ENCODE results near the gene IL9. TPM values are rescaled to one million over a fixed set of nuclear protein-coding genes. Genes with fewer than 3 reads are reported as not detected.

The IL9 gene
- polyA plus RNA-seq (ENCODE audit: insufficient read length): not detected
- long read RNA-seq, donor 1: 0 reads
- long read RNA-seq, donor 2: 0 reads
- long read RNA-seq, donor 3: 0 reads
- long read RNA-seq, donor 4: 0 reads
- long read RNA-seq, donor 5: 0 reads
- long read RNA-seq, donor 6: 0 reads
- long read RNA-seq, donor 7: 0 reads
- long read RNA-seq, donor 8: 0 reads

GRCh38 chr5:135895474-135896006 lies at the start of gene IL9:
TSS of gene IL9 (minus strand) at chr5:135895841. CDS start at chr5:135895816, 25 bp downstream.
- DNase-seq: no peak

DNA sequence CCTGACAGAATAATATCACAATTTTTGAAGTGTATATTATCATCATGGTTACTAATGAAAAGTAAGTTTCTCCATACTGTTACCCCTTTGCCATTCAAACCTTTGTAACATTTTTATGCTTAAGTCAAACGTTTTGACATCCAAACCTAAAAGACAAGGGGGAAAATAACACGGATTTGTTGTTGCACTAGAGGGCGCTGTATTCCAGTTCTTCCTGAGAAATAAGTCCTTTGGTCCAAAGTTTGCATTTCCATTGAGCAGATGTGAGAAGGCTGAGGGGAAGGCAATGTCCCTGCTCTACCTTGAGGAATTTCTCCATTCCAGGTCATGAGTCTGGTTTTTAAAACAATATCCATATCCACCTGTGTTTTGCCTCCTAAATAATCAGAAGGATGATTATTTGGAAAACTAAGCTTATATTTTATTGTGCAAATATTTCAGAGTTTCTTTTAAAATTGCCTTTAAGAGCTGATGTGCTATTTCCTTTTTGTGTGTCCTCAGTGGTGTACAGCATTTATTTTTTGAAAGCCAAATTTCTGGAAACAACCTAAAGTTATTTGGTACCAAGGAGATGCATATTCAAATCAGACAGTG lies 49.4 kb upstream of the IL9 start:
- DNase-seq: peak; percentile 77

DNA sequence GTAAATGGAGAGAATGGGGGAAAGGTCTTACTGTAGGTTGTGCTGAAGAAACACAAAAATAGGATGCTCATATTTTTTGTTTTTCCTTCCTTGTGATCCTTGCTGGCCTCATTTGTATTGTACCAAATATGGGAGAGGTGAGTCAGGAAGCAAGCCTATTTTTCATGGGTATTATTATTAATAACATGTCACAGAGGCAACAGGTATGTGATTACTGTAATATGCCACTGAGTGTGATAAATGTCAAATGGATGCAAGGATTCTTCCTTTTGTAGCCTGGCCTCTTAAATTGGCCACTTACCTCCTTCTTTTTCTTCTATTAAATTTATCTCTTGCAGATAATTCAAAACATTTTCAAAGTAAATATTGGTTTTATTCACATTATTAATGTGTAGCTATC lies 48.9 kb upstream of the IL9 start:
- DNase-seq: no peak

DNA sequence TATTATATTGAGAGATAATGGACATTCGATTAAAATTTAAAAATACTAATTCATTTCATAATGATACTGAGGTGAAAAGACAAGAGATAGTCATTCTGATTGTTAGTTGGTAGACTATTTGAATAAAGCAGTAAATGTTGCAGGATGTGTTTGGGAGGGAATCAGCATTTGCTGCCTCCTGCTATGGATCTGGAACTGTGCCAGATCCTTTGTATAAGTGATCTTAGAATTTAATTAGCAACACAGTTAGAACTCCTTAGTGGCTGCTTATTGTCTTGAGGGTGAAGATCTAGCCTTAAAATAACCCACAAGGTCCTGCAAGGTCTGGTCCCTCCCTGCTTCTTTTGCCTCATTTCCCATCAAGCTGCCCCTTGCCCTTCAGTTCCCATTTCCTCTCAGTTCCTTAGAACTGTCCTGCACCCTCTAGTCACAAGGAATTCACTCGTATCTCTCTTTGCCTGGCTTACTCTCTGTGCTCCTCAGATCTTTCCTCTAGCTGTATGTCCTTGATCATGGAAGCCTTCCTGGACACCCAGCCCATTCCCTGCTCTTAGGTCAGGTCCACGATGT lies 46.6 kb upstream of the IL9 start:
- no peak for DNase-seq

- no peak for DNase-seq
Measured at GRCh38 chr5:135941711-135942110, 46.1 kb upstream of the IL9 start.

DNA sequence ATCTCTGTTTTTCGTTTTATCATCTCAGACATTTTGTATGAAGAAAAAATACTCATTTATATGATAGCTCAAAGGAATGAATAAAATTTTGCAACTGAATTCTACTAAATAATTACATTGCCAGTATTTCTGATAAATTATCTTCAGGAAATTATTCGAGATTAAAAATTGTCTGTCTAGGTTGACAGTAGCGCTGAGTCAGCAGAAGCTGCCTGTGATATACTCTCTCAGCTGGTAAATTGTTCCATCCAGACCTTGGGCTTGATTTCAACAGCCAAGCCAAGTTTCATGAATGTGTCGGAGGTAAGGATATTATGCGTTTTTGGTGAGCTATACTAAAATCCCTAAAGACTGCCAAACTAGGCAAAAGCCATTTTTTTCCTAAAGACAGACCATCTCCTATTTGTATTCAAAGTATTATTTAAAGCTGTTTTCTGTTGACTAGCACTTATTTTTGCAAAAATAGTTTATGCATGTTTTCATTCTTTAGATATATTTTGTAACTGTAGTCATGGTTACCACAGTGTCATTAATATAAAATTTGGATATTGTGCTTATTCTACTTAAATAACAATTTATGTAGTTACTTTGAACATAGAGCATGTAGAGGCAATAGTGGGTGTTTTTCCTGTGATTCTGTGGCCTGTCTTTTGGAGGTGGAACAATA lies 41.7 kb upstream of the IL9 start:
- DNase-seq: no peak

GRCh38 chr5:135934939-135935338 lies 39.3 kb upstream of the IL9 start:
- DNase-seq: peak; percentile 19

DNA sequence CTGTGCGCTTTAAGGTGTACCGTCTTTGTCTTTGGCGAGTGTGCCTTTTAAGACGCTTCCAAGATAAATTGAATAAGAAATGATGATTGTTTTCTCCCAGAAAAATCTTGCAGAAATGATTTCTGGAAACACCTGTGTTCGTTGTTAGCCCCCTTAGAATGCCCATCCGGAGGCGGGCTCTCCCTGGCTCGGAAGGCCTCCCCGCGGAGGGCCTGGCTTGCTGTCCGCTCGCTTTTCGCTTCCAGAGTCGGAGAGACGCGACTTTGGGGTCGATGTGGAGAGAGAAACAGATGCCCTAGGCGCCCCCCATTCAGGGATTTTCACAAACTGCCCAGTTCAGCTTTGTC lies 35.3 kb upstream of the IL9 start:
- DNase-seq: peak; percentile 13

DNA sequence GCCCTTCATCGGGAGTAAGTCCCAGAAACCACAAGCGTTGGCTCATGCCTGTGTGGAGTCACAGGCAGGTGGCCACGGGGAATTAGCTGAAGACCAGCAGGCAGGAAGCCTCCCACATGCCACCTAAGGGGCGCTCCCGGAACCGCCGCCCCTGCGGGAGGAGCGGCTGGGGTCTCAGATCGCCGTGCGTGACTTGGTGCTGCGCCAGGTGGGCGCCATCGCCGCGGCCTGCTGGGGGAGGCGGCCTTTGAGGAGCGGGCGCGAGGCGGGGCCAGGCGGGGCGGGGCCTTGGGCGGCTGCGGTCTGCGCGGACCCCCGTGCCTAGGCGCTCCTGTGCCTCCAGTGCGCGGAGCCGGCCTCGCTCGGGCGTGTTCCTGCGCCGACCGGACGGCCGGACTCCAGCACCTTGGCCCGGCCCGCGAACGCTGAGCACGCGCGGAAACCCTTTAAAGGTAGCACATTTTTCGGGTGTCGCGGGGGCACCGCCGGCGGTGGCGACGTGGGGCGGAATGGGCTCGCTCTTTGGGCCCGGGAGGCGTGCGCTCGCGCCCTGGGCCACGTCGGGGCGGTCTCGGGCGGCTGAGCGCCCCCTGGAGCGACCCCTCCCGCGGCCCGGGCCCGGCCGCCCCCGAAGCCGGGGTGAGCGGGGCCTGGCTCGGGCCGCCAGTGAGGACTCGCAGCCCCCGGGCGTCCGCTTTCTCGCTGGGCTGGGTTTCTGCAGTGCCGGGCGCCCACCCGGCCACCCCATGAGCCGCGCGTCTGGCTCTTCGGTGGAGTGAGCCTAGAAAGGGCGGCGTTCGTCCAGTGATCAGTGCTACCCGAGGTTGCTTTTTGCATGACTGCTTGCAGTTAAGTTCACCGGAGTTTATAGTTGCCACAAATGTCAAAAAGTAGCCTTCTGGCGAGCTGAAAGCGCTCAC lies 34.6 kb upstream of the IL9 start:
- peak; percentile 65 for DNase-seq

DNA sequence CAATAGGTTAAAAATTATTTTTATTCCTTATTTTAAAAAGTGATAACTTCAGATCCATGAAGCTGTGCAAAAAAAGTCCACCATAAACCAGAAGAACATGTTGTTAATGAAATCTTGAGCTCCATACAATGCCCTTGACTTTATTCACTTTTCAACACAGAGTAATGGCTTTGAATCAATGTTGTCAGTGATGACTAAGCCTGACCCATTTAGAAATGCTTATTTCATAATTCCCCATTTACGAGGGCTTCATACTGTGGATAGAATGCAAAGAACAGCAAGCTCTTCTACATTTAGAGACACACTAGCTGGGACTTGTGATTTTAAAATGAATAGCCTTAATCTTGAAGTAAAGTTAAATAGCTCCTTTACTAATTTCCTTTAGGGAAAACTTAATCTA lies 25.7 kb upstream of the IL9 start:
- DNase-seq: no peak

DNA sequence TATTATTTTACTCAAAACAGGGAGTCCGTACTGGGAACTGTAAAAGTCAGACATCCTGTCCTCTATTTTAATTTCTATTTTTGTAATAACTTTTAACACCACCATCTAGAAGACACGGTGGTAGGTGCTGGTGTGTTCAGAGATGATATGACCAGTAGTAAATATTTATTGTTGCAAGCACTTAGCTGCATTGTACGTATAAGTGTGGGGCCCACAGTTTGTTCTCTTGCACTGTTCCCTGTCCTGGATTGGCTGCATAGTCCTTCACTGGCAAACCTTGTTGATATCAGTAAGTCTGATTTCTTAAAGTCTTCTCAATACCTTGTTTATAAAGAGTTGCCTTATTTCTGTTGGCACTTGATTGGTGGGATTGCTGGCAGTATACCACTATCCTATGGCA lies 24.6 kb upstream of the IL9 start:
- no peak for DNase-seq

DNA sequence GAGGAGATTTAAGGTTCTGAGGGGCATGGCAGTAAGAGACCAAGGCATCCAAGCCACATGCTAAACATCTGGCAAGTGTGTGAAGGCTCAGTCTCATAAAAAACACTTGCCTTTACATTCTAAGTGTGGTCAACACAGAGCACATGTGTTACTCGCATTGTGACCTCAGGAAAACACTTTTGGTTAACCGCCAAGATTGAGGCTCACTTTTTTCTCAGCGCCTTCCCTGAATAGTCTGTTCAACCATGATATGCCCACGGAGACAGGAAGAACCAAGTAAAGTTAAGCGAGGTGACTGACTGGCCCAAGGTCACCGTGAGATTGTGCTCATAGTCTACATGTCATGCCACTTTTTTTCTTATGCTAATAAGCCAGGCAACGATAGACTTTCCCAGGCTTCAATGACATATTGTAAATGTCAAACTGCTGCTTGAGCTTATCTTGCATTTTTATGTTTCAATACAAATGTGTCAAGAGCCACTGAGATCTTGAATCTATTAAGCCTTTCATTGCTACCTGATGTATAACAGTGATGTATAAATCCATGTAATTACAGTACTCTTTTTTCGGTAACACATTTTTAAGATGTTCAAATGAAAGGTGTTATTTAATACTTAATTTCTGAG lies 21.1 kb upstream of the IL9 start:
- DNase-seq: no peak

DNA sequence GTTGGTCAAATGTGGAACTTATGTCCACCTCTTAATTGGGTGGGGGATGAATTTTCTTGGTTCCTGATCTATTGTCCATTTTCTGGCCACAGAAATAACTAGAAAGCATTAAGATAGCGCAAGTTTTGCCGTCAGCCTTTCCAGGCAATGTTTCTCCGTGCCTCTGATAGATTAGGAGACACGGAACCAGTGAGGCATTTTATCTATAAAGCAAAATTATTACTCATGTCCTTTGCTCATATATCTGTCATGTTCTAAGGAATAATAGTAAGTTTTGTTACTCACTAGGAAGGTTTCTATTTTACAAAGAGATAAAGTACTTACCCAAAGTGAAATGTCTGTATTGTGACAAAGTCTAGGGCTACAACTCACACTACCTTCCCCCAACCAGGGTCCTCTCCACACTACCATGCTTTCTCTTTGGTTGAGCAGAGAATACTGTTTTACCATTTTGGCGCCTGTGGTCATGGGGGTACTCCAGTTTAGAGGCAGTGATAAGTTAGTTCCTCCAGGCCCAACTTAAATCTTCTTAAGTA lies 19.9 kb upstream of the IL9 start:
- no peak for DNase-seq

GRCh38 chr5:135913713-135914626 lies 18.3 kb upstream of the IL9 start:
- DNase-seq: no peak

DNA sequence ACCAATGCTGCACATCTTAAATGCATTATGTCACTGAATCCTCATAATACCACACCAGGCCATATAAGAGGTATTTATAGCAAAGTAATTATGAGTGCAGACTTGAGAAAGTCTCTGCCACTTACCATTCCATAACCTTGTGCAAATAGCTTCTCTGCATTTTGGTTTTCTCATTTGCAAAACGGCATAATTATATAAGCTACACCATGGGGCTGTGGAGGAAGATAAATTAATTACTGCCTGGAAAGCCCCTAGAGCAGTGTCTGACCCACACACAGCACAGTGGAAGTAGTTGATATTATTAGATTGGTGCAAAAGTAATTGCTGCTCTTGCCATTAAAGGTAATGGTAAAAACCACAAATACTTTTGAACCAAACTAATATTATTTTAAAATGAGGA lies 9.5 kb upstream of the IL9 start:
- no peak for DNase-seq

GRCh38 chr5:135901633-135902032 lies 6.0 kb upstream of the IL9 start:
- no peak for DNase-seq

DNA sequence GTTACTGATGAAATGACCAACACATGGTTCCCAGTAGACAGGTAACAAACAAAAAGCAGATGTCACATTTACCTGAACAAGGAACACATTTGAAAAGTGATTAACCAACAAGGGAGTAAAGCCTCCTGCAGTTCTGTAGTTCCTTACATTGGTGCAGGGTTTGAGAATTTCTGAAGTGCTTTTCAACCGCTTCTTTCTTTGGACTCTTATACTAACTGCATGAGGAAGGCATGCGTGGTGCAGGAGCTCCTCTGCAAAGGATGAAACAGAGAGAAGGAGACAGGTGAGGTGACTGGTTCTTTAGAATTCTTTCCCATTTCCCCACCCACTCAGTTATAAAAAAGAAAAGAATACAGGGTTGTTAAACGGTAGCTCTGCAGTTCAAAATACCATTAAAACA lies 4.6 kb upstream of the IL9 start:
- DNase-seq: no peak

- no peak for DNase-seq
Measured at GRCh38 chr5:135898651-135899050, 3.0 kb upstream of the IL9 start.

DNA sequence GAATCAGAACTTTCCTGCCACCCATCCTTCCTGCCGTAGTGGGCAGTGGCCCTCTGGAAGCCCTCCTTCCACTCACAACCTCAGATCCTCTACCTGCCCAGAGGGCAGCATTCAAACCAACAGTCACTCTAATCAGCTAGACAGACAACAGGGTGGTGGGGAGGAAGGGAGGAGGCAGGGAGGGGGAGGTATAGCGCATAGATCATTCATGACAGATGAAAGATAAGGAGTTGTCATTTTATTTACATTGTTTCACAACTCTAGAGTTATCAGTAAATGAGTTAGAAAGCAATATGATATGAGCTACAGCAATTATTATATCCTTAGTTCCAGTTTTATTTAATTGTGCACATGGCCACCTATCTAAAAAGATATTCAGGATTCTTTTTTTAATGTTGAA lies 852 bp downstream of the IL9 start:
- no peak for DNase-seq

GRCh38 chr5:135894276-135894675 lies 1.4 kb downstream of the IL9 start:
- DNase-seq: no peak

Measured in left kidney (tissue), 8 donors.